HG03097 (cell line): Measurements from ENCODE around the gene NAA60.
"Not testable (repeated sequence)": the region's sequence is repeated elsewhere in the genome, so short reads cannot be mapped to it uniquely, and the experiment has no call there.

Experiments
- ATAC-seq: cut with Tn5 transposase; IDR thresholded peaks from one replicate; pipeline ENCODE4 v1.9.1; 2021; ENCODE audit not compliant: unreplicated experiment, low FRiP score

Gene NAA60

GRCh38 chr16:3503523-3503922, 60.0 kb downstream of the NAA60 start:
- no peak for ATAC-seq

- ATAC-seq, result no peak
Measured at GRCh38 chr16:3508736-3509135, 65.3 kb downstream of the NAA60 start.

- ATAC-seq, result no peak
Measured at GRCh38 chr16:3509470-3509928, 66.0 kb downstream of the NAA60 start.

- ATAC-seq, result no peak
Measured at GRCh38 chr16:3510416-3510815, 66.9 kb downstream of the NAA60 start.

- ATAC-seq, result no peak
Measured at GRCh38 chr16:3511286-3512180, 68.1 kb downstream of the NAA60 start.

GRCh38 chr16:3513892-3514583, 70.6 kb downstream of the NAA60 start:
- no peak for ATAC-seq

GRCh38 chr16:3514621-3515020, 71.1 kb downstream of the NAA60 start:
- ATAC-seq, result no peak

GRCh38 chr16:3515897-3516296, 72.4 kb downstream of the NAA60 start:
- ATAC-seq, result no peak

GRCh38 chr16:3518292-3518985, 75.0 kb downstream of the NAA60 start:
- no peak for ATAC-seq

- ATAC-seq, result no peak
Measured at GRCh38 chr16:3518986-3519348, 75.5 kb downstream of the NAA60 start.

GRCh38 chr16:3519581-3519980, 76.1 kb downstream of the NAA60 start:
- ATAC-seq, result no peak

GRCh38 chr16:3520413-3520812, 76.9 kb downstream of the NAA60 start:
- ATAC-seq, result no peak

- no peak for ATAC-seq
Measured at GRCh38 chr16:3520841-3521240, 77.4 kb downstream of the NAA60 start.

- ATAC-seq, result no peak
Measured at GRCh38 chr16:3523281-3523680, 79.8 kb downstream of the NAA60 start.

- ATAC-seq, result no peak
Measured at GRCh38 chr16:3525951-3526350, 82.5 kb downstream of the NAA60 start.

- not testable (repeated sequence) for ATAC-seq
Measured at GRCh38 chr16:3527216-3527829, 83.8 kb downstream of the NAA60 start.

GRCh38 chr16:3528406-3528805, 84.9 kb downstream of the NAA60 start:
- no peak for ATAC-seq

GRCh38 chr16:3529175-3529574, 85.7 kb downstream of the NAA60 start:
- no peak for ATAC-seq

- no peak for ATAC-seq
Measured at GRCh38 chr16:3530371-3530914, 87.0 kb downstream of the NAA60 start.

GRCh38 chr16:3532741-3533140, 89.3 kb downstream of the NAA60 start:
- ATAC-seq, result no peak

- ATAC-seq, result no peak
Measured at GRCh38 chr16:3534126-3534525, 90.6 kb downstream of the NAA60 start.
